ENCODE data around the gene SUPT16H. TPM values are rescaled to one million over a fixed set of nuclear protein-coding genes. Genes with fewer than 3 reads are reported as not detected.

The SUPT16H gene
- total and polyA plus RNA-seq, 2 of the 8 experiments (the other 6 are each of a cell fraction or from before 2014, with no cell fraction given): 138 to 201 TPM

DNA sequence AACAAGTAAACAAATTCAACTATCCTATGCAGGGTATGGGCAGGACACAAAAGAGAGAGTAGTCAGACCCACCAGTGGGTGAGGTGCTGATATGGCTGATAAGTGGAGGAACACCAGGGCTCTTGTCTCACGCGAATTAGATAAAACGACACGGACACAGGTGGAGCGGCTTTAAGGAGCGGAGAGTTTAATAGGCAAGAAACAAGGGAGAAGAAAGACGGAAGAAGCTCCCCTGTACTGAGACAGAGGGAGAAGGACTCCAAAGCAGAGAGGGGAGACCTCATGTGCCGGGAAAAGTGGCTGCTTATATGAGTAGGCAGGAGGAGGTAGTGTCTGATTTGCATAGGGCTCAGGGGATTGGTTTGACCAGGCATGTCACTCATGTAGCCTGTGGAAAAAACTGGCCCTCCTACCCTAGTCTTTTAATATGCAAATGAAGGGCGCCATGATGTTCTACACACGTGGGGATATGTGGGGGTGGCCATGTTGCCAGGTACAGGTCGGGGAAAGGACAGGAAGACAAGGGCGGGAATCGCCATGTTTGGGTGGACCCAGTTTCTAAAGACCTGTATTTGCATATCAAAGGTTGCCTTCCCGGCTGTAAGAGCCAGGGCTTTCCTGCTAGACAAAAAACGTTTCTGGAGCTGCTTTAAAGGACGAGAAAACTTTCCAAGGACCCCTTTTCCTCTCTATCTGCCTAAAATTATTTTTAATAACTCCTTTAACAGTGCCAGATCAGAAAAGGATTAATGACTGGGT lies 75.2 kb downstream of the SUPT16H start:
- peak overlapping the region; percentile 98 for H4K91ac ChIP-seq (replicated peaks; ENCODE audit: insufficient read length, low read length)
- no peak overlapping the region for H3K23ac ChIP-seq (ENCODE audit: insufficient read length)
- H3K79me1 ChIP-seq (ENCODE audit: low read depth, low read length): no peaks in the 10 kb centered on the region
- H3K9me3 ChIP-seq (ENCODE audit: insufficient read depth in 2 of 2, low read depth in 1 of 2, low read length in 1 of 2): no peaks in the 10 kb centered on the region
- H2AFZ ChIP-seq (ENCODE audit: low read length): no peak overlapping the region
- peak overlapping the region; percentile 97 for H3K18ac ChIP-seq (ENCODE audit: extremely low read depth, low read length)
- no peaks in the 10 kb centered on the region for H3K79me2 ChIP-seq (ENCODE audit: control insufficient read depth in 1 of 2, insufficient read depth in 2 of 2, low read length in 2 of 2)
- H3K56ac ChIP-seq (replicated peaks; ENCODE audit: insufficient read length, low read depth, low read length): no peak overlapping the region
- peaks cover 2% of the 10 kb centered on the region for H3K23me2 ChIP-seq (ENCODE audit: low read depth, low read length)
- H3K4ac ChIP-seq (replicated peaks; ENCODE audit: insufficient read length, low read depth, low read length): no peak overlapping the region
- peak; percentile 98 for FAIRE-seq
- WGBS, 2 experiments (ENCODE audit: extremely low coverage in 1 of 2, insufficient coverage in 1 of 2, insufficient read length in 1 of 2, insufficient replicate concordance in 2 of 2, low coverage in 1 of 2, low lambda C conversion rate in 2 of 2, missing lambda C conversion rate in 1 of 2): 1% methylated on average over 16 of the region's 16 CpGs; no CpG with 5 or more reads in 1 of the 2 experiments
- peak overlapping the region; percentile 94 for H3K27ac ChIP-seq (ENCODE audit: low read depth, low read length)
- H2BK20ac ChIP-seq (ENCODE audit: low read length): 0 out of 2 replicates have a peak overlapping the region, but pooled peaks have one; percentile 51
- peaks cover 2 to 9% (median 4%) of the 10 kb centered on the region in 4 experiments; a peak in 4 of 7 replicates for H3K4me1 ChIP-seq (replicated peaks in 1 of 4; ENCODE audit: control insufficient read depth in 3 of 4, insufficient read depth in 4 of 4, low read length in 3 of 4)
- H2BK120ac ChIP-seq (replicated peaks; ENCODE audit: low read depth, low read length): peak overlapping the region; percentile 97
- H2AK5ac ChIP-seq (ENCODE audit: low read depth, low read length): peak overlapping the region; percentile 100
- no peaks in the 10 kb centered on the region for H4K20me1 ChIP-seq (replicated peaks in 1 of 2; ENCODE audit: control insufficient read depth in 1 of 2, insufficient read depth in 2 of 2, low read length in 2 of 2)
- H3K27me3 ChIP-seq (replicated peaks in 1 of 4; ENCODE audit: control insufficient read depth in 3 of 4, extremely low read depth in 1 of 4, insufficient read depth in 3 of 4, low read length in 3 of 4): no peaks in the 10 kb centered on the region
- CTCF ChIA-PET (ENCODE audit: partially characterized antibody): interaction anchor here (1.0 to 3.2 kb wide), 3 partner anchors 11 to 294 kb away, joined by 3 to 10 read pairs (median 4); no protein-coding TSS in a partner anchor
- peak; percentile 79 to 92 for DNase-seq (ENCODE audit: low read depth in 1 of 2, low spot score in 2 of 2)
- peak overlapping the region; percentile 100; the same call in 1 of the 2 replicates for H2BK12ac ChIP-seq (ENCODE audit: low read depth, low read length)
- peak overlapping the region; percentile 70 to 77 for H3K4me2 ChIP-seq (ENCODE audit: insufficient read depth in 1 of 2, low read depth in 2 of 2, low read length in 2 of 2)
- H3K4me3 ChIP-seq (ENCODE audit: extremely low read depth in 1 of 4, insufficient read depth in 2 of 4, low read depth in 3 of 4, low read length in 4 of 4): peak overlapping the region; percentile 46 to 65 (median 50); a peak in 7 of 8 replicates
- H3K9ac ChIP-seq (replicated peaks in 1 of 4; ENCODE audit: extremely low read depth in 1 of 4, low read depth in 3 of 4, low read length in 3 of 4): peak overlapping the region; percentile 66 to 99 (median 83)
- peak overlapping the region; percentile 93; the same call in 1 of the 2 replicates for H4K8ac ChIP-seq (ENCODE audit: extremely low read depth, insufficient read depth, low read length)
- POLR2A ChIA-PET (ENCODE audit: partially characterized antibody): interaction anchor here (0.7 to 5.6 kb wide), 33 partner anchors 9 to 226 kb away, joined by 3 to 44 read pairs (median 4); partner anchors contain the start of genes HNRNPC and SALL2
- H3K36me3 ChIP-seq (ENCODE audit: control insufficient read depth in 2 of 4, insufficient read depth in 4 of 4, low read length in 3 of 4): no peaks in the 10 kb centered on the region
- no peak overlapping the region for H3K14ac ChIP-seq (ENCODE audit: insufficient read length)
- 0 out of 2 replicates have a peak overlapping the region, but pooled peaks have one; percentile 48 for H2BK15ac ChIP-seq (ENCODE audit: low read length)
- H4K5ac ChIP-seq (ENCODE audit: insufficient read length, low read depth, low read length): peak overlapping the region; percentile 72
- H2BK5ac ChIP-seq (ENCODE audit: low read depth, low read length): peak overlapping the region; percentile 99
- TF ChIP-seq KDM4A (IDR thresholded peaks at IDR 0.05; ENCODE audit: low read depth, low read length, severe bottlenecking) (no peak), SP2 (IDR thresholded peaks at IDR 0.05; ENCODE audit: low read length) (peak; percentile 3; the same call in 1 of the 2 replicates), E2F6 (IDR thresholded peaks at IDR 0.05) (peak; percentile 76), BRCA1 (IDR thresholded peaks at IDR 0.05; ENCODE audit: low read depth, low read length) (no peak), BCL11A (IDR thresholded peaks at IDR 0.05; ENCODE audit: low read depth in 2 of 2, low read length in 2 of 2) (no peak), RXRA (IDR thresholded peaks at IDR 0.05; ENCODE audit: insufficient read depth, low read depth, low read length) (0 out of 2 replicates have a peak, but pooled peaks have one; percentile 85)
- TF ChIP-seq, protein P1, sequence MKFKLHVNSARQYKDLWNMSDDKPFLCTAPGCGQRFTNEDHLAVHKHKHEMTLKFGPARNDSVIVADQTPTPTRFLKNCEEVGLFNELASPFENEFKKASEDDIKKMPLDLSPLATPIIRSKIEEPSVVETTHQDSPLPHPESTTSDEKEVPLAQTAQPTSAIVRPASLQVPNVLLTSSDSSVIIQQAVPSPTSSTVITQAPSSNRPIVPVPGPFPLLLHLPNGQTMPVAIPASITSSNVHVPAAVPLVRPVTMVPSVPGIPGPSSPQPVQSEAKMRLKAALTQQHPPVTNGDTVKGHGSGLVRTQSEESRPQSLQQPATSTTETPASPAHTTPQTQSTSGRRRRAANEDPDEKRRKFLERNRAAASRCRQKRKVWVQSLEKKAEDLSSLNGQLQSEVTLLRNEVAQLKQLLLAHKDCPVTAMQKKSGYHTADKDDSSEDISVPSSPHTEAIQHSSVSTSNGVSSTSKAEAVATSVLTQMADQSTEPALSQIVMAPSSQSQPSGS (IDR thresholded peaks at IDR 0.05; ENCODE audit: low read length): no peak
- TF ChIP-seq, protein P2, sequence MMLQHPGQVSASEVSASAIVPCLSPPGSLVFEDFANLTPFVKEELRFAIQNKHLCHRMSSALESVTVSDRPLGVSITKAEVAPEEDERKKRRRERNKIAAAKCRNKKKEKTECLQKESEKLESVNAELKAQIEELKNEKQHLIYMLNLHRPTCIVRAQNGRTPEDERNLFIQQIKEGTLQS (IDR thresholded peaks at IDR 0.05; ENCODE audit: insufficient read depth, low read depth, low read length): no peak
